Liver (tissue), 9 donors: ENCODE measurements around the gene CPOX. TPM values are rescaled to one million over a fixed set of nuclear protein-coding genes. Genes with fewer than 3 reads are reported as not detected.

Source experiments
- DNase-seq: peaks from one replicate; pipeline ENCODE4 v3.0.0-alpha.2; 2017; ENCODE audit warnings: low spot score
- H3K27ac ChIP-seq, 2 donors: one replicate each; pipeline ENCODE4 v1.7.0; 2013; ENCODE audit warnings: inconsistent platforms in 2 of 2, low read length in 2 of 2, control low read depth in 1 of 2, low read depth in 1 of 2, mild to moderate bottlenecking in 1 of 2
- H3K27me3 ChIP-seq, 4 donors: one replicate each; pipeline versions ENCODE4 v1.6.1 to v1.7.0; 2013; ENCODE audit warnings: low read length in 3 of 4, inconsistent platforms in 1 of 4, mild to moderate bottlenecking in 1 of 4, moderate library complexity in 1 of 4; ENCODE audit not compliant: control insufficient read depth in 4 of 4, insufficient read depth in 4 of 4
- H3K36me3 ChIP-seq, 4 donors: one replicate each; pipeline versions ENCODE4 v1.6.1 to v1.7.0; 2013; ENCODE audit warnings: low read length in 3 of 4, mild to moderate bottlenecking in 3 of 4, low read depth in 1 of 4, moderate library complexity in 1 of 4; ENCODE audit not compliant: control insufficient read depth in 4 of 4, insufficient read depth in 3 of 4
- H3K4me1 ChIP-seq, 4 donors: one replicate each; pipeline versions ENCODE4 v1.6.1 to v1.7.0; 2013; ENCODE audit warnings: low read length in 3 of 4, mild to moderate bottlenecking in 3 of 4, moderate library complexity in 1 of 4; ENCODE audit not compliant: control insufficient read depth in 4 of 4, insufficient read depth in 4 of 4
- H3K4me3 ChIP-seq, 3 donors: one replicate each; pipeline versions ENCODE4 v1.6.1 to v1.7.0; 2013; ENCODE audit warnings: low read length in 3 of 3, control low read depth in 1 of 3, low read depth in 1 of 3, mild to moderate bottlenecking in 1 of 3
- H3K9ac ChIP-seq, 2 donors: one replicate each; pipeline ENCODE4 v1.7.0; 2013; ENCODE audit warnings: low read length in 2 of 2, mild to moderate bottlenecking in 2 of 2, moderate library complexity in 2 of 2, control low read depth in 1 of 2, low read depth in 1 of 2
- H3K9me3 ChIP-seq, 4 donors: one replicate each; pipeline versions ENCODE4 v1.6.1 to v1.7.0; 2013; ENCODE audit warnings: low read length in 3 of 4; ENCODE audit not compliant: control insufficient read depth in 4 of 4
- CTCF ChIP-seq: fragments of 150-350 bp; IDR thresholded peaks from 2 replicates; pipeline ENCODE4 v1.5.1; 2017; ENCODE audit warnings: improper control_type of control experiment, low read depth, low read length; ENCODE audit not compliant: missing input control
- EGR1 ChIP-seq, 2 donors: IDR thresholded peaks; 2 replicates each; pipeline ENCODE4 v1.6.1; 2016 to 2018; ENCODE audit warnings: antibody characterized with exemption in 2 of 2, low read depth in 2 of 2
- FOXA1 ChIP-seq: IDR thresholded peaks from 2 replicates; pipeline ENCODE4 v1.6.1; 2016; ENCODE audit warnings: antibody characterized with exemption
- FOXA2 ChIP-seq: IDR thresholded peaks from 2 replicates; pipeline ENCODE4 v1.6.1; 2016; ENCODE audit warnings: antibody characterized with exemption
- GABPA ChIP-seq, 2 donors: IDR thresholded peaks in 1 of 2; conservative IDR thresholded peaks in 1 of 2; 2 replicates each; pipeline ENCODE4 v1.6.1; 2016; ENCODE audit warnings: antibody characterized with exemption in 2 of 2, mild to moderate bottlenecking in 1 of 2, moderate library complexity in 1 of 2
- HNF4A ChIP-seq, 2 donors: conservative IDR thresholded peaks; 2 replicates each; pipeline ENCODE4 v1.6.1; 2016; ENCODE audit warnings: antibody characterized with exemption in 2 of 2, mild to moderate bottlenecking in 2 of 2
- HNF4G ChIP-seq: IDR thresholded peaks from 2 replicates; pipeline ENCODE4 v1.6.1; 2016; ENCODE audit warnings: antibody characterized with exemption
- MAX ChIP-seq: IDR thresholded peaks from 2 replicates; pipeline ENCODE4 v1.6.1; 2016; ENCODE audit warnings: antibody characterized with exemption
- NR2F2 ChIP-seq: IDR thresholded peaks from 2 replicates; pipeline ENCODE4 v1.6.1; 2016; ENCODE audit warnings: antibody characterized with exemption
- RAD21 ChIP-seq, 2 donors: IDR thresholded peaks; 2 replicates each; pipeline ENCODE4 v1.6.1; 2016; ENCODE audit warnings: antibody characterized with exemption in 2 of 2, mild to moderate bottlenecking in 2 of 2
- RXRA ChIP-seq, 2 donors: IDR thresholded peaks; 2 replicates each; pipeline ENCODE4 v1.6.1; 2017 to 2018; ENCODE audit warnings: antibody characterized with exemption in 2 of 2, mild to moderate bottlenecking in 1 of 2
- TAF1 ChIP-seq: conservative IDR thresholded peaks from 2 replicates; pipeline ENCODE4 v1.6.1; 2016; ENCODE audit warnings: antibody characterized with exemption, mild to moderate bottlenecking
- YY1 ChIP-seq: IDR thresholded peaks from 2 replicates; pipeline ENCODE4 v1.6.1; 2016; ENCODE audit warnings: antibody characterized with exemption, mild to moderate bottlenecking
- ZBTB33 ChIP-seq: IDR thresholded peaks from 2 replicates; pipeline ENCODE4 v1.6.1; 2016; ENCODE audit warnings: antibody characterized with exemption
- WGBS: extraction: QIAGEN DNeasy Blood & Tissue Kit; methylation state at CpG from one replicate; pipeline ENCODE4 v1.1.7; 2013; 5-methylcytosine and 5-hydroxymethylcytosine counted together
- polyA plus RNA-seq, 2 donors: library from polyadenylated mRNA; stranded (reverse) in 1 of 2; unstranded in 1 of 2; fragments of 200-250 nt in 1 of 2; fragments of >200 nt in 1 of 2; fragmentation: Nextera tagmentation in 1 of 2; extraction: Ambion mirVana in 1 of 2; gene quantifications; one replicate each; pipeline versions ENCODE4 v1.2.1 to v1.2.3, GENCODE V29; 2013 to 2015
- total RNA-seq, 2 donors: library from RNA; depleted of rRNA; stranded (reverse); fragments of >200 nt; gene quantifications; one replicate each; pipeline ENCODE4 v1.2.3, GENCODE V29; 2014
- TF ChIP-seq, protein P1 (sequence below): IDR thresholded peaks from 2 replicates; pipeline ENCODE4 v1.6.1; 2016; ENCODE audit warnings: antibody characterized with exemption
- TF ChIP-seq, protein P2 (sequence below): IDR thresholded peaks from 2 replicates; pipeline ENCODE4 v1.6.1; 2016; ENCODE audit warnings: antibody characterized with exemption, mild to moderate bottlenecking
- donor health status: healthy.
- donor health status: healthy.
- donor health status: healthy.
- donor health status: healthy.
- donor health status: healthy.

Gene CPOX
- total and polyA plus RNA-seq, 4 donors = 8.8 to 280 (median 16.3) TPM

DNA sequence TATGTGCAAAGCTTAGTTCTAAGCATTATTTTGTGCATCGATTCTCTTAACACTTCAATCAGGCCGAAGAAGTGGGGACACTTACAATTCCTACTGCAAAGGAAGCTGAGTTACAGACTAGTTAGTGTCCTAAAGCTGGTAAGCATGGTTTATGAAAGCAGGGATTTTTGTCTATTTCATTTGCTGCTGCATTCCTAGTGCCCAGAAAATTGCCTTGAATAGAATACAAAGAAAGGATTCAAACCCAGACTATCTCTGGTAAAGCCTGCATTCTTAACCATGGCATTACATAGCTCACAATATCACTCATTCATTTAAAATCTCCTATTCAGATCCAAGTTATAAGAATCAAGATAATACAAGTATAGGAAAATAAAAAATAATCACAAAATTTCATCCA is 24.4 kb upstream of the CPOX start:
- Histone ChIP-seq H3K4me1 (no peaks in the 10 kb centered on the region), H3K9ac (no peak overlapping the region), H3K27me3 (no peaks in the 10 kb centered on the region), H3K4me3 (no peak overlapping the region), H3K36me3 (no peaks in the 10 kb centered on the region), H3K9me3 (no peaks in the 10 kb centered on the region), H3K27ac (no peak overlapping the region)
- WGBS = 95% methylated on average over 2 of the region's 2 CpGs
- TF ChIP-seq HNF4A (conservative IDR thresholded peaks at IDR 0.05) = no peak
- no peak for TF ChIP-seq RAD21 (IDR thresholded peaks at IDR 0.05)
- no peak for TF ChIP-seq MAX
- TF ChIP-seq FOXA1 = no peak
- TF ChIP-seq HNF4G = no peak
- no peak for TF ChIP-seq GABPA (IDR thresholded peaks at IDR 0.05 in 1 of 2, conservative IDR thresholded peaks at IDR 0.05 in 1 of 2)
- TF ChIP-seq CTCF = no peak
- no peak for TF ChIP-seq FOXA2
- TF ChIP-seq, protein P1, sequence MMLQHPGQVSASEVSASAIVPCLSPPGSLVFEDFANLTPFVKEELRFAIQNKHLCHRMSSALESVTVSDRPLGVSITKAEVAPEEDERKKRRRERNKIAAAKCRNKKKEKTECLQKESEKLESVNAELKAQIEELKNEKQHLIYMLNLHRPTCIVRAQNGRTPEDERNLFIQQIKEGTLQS = no peak
- TF ChIP-seq RXRA (IDR thresholded peaks at IDR 0.05) = no peak
- DNase-seq = no peak

DNA sequence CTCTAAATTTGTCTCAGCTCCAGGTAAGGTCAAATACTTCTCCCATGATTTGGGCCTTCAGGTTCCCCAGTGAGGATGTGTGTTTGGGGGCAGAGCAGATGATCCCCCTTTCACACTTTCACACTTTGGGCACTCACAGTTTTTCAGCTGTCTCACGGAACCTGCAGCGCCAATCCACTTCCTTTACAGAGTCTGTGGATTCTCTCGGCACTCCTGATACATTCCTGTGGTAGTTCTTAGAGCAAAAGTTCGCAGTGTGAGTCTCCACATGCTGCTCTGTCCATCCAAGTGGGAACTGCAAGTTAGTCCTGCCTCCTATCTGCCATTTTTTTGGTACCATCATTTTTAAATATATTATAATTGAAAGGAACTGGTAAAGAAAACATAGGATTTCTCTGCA is 20.2 kb upstream of the CPOX start:
- H3K4me3 ChIP-seq = no peak overlapping the region
- no peaks in the 10 kb centered on the region for H3K27me3 ChIP-seq
- TF ChIP-seq YY1 (no peak), RXRA (IDR thresholded peaks at IDR 0.05) (no peak), TAF1 (no peak), RAD21 (IDR thresholded peaks at IDR 0.05) (no peak), ZBTB33 (no peak), CTCF (no peak), EGR1 (IDR thresholded peaks at IDR 0.05; ENCODE audit: low read depth in 2 of 2) (no peak), NR2F2 (no peak), FOXA1 (no peak), HNF4G (no peak), HNF4A (conservative IDR thresholded peaks at IDR 0.05) (no peak)
- TF ChIP-seq, protein P2, sequence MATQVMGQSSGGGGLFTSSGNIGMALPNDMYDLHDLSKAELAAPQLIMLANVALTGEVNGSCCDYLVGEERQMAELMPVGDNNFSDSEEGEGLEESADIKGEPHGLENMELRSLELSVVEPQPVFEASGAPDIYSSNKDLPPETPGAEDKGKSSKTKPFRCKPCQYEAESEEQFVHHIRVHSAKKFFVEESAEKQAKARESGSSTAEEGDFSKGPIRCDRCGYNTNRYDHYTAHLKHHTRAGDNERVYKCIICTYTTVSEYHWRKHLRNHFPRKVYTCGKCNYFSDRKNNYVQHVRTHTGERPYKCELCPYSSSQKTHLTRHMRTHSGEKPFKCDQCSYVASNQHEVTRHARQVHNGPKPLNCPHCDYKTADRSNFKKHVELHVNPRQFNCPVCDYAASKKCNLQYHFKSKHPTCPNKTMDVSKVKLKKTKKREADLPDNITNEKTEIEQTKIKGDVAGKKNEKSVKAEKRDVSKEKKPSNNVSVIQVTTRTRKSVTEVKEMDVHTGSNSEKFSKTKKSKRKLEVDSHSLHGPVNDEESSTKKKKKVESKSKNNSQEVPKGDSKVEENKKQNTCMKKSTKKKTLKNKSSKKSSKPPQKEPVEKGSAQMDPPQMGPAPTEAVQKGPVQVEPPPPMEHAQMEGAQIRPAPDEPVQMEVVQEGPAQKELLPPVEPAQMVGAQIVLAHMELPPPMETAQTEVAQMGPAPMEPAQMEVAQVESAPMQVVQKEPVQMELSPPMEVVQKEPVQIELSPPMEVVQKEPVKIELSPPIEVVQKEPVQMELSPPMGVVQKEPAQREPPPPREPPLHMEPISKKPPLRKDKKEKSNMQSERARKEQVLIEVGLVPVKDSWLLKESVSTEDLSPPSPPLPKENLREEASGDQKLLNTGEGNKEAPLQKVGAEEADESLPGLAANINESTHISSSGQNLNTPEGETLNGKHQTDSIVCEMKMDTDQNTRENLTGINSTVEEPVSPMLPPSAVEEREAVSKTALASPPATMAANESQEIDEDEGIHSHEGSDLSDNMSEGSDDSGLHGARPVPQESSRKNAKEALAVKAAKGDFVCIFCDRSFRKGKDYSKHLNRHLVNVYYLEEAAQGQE = no peak
- TF ChIP-seq, protein P1 = no peak
- H3K36me3 ChIP-seq = no peaks in the 10 kb centered on the region
- no peak overlapping the region for H3K27ac ChIP-seq
- no peaks in the 10 kb centered on the region for H3K9me3 ChIP-seq
- no peaks in the 10 kb centered on the region for H3K4me1 ChIP-seq
- no peak overlapping the region for H3K9ac ChIP-seq
- DNase-seq = no peak
- WGBS = 86% methylated on average over 4 of the region's 4 CpGs
